CD4-positive, alpha-beta T cell treated with Interleukin-15 for 1 hour (primary cell): Measurements from ENCODE around the gene PRKD1.

Experiments
- DNase-seq: peaks from one replicate; pipeline ENCODE4 v3.0.0-alpha.2; 2020

The PRKD1 gene

GRCh38 chr14:29579838-29580237 is 347.8 kb downstream of the PRKD1 start:
- DNase-seq: no peak

DNA sequence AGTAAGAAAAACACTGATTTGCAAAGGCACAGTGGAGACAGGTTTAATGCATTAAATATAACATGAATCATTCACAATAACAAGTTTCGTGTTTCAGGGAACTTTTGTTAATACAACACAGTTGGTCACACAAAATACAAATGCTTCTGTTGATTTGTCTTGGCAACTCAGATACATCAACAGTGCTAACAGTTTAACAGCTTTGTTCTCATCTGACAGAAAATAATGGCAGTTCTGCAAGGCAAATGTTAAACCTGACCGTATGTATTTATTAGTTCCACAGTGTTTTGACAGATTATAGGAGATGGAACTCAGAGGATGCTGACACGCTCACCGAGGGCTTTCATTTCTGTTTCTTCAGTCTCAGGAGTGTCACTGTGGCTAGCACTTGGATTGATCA is 350.7 kb downstream of the PRKD1 start:
- DNase-seq: no peak

- DNase-seq: no peak
Observed at GRCh38 chr14:29569194-29569593, 358.5 kb downstream of the PRKD1 start.

DNA sequence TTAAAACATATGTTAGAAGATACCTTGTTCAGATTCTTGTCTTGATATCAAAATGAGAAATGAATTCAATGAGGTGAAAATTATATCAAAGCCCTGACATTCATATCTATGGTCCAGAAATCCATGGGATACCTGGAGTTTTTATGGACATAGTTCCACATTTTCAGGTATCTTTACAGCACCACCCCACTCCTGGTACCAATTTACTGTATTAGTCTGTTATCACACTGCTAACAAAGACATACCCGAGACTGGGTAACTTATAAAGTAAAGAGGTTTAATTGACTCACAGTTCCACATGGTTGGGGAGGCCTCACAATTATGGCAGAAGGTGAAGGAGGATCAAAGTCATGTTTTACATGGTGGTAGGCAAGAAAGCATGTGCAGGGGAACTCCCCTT is 361.5 kb downstream of the PRKD1 start:
- no peak for DNase-seq

GRCh38 chr14:29558516-29558915 is 369.1 kb downstream of the PRKD1 start:
- DNase-seq: no peak

GRCh38 chr14:29554335-29554734 is 373.3 kb downstream of the PRKD1 start:
- no peak for DNase-seq

DNA sequence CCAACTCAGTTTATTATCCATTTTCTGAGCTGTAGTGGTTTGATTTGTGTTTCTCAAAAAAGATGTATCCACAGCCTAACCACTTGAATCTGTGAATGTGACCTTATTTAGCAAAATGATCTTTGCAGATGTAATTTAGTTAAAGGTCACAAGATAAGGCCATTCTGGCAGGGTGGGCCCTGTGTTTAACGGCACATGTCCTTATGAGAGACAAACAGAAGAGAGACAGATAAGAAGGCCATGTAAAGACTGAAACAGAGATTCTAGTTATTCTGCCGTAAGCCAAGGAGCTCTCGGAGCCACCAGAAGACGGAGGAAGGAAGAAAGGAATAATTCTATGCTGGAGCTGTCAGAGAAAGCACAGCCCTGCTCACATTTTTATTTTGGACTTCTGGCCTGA is 374.2 kb downstream of the PRKD1 start:
- DNase-seq: no peak

DNA sequence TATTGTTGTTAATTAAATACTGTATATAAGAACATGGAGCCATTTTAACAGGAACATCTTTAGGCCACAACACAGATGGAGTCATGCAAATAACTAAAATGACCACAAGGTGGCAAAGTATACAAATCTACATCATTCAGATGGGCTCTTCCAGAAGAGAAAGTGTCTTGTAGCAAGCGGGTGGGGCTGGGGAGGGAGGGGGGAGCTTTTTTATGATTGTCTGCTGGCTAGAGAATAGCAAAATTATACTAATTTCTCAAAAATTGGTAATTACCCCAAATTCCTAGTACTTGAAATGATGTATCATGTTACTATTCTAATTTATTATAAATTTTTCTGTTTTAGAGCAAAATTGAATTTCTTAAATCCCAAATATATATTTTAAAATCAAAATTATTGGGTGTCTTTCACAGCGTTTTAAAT is 378.7 kb downstream of the PRKD1 start:
- no peak for DNase-seq

- no peak for DNase-seq
Observed at GRCh38 chr14:29545714-29546113, 381.9 kb downstream of the PRKD1 start.

GRCh38 chr14:29536886-29537511 is 390.6 kb downstream of the PRKD1 start:
- no peak for DNase-seq

DNA sequence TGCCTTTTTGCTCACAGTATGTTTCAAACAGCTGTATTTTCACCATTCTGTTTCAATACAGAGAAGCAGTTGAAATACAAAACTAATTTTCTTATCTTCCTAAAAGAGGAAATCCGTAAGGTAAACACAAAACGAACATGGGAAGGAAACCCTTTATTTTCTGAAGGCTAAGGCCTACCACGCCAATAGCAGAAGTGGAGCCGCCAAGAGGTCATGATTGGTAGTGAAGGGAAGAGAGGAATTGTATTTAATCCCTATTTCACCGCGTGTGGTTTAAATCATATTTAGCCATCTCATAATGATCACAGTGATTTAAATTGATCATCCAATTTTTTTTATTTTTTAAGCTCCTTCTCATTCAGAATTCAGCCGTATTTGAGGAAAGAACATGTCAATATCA is 398.2 kb downstream of the PRKD1 start:
- DNase-seq: no peak

DNA sequence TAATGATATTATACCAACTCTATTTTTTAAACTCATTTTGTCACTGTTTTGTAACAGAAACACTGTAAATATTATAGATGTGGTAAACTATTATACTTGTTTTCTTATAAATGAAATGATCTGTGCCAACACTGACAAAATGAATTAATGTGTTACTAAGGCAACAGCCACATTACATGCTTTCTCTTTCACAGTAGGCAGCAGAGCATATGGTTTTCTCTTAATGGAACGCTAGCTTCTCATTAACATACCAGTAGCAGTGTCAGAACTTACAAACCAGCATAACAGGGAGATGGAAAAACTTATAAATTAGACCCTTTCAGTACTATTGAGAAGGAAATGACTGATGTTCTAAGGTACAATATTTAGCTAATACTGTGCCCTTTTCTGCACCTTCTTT is 398.8 kb downstream of the PRKD1 start:
- DNase-seq: no peak

DNA sequence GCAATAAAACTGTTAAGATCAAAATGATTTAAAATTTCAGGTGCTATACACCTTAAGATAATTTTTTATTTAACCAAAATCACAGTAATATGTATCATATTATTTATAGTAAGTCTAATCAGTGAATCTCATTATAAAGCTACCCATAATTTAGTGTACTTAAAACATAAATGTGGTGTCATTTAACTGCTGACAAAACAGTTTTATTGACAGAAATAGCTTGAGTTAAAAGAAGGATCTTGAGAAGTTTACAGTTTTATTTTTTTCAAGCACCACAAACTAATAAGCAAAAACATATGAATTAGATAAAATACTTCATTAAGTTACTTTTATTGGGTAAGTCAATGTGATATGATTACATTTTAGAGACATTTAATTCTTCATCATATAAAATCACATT is 400.4 kb downstream of the PRKD1 start:
- no peak for DNase-seq
